ENCODE measurements around the gene PFDN1. TPM values are rescaled to one million over a fixed set of nuclear protein-coding genes. Genes with fewer than 3 reads are reported as not detected.

The PFDN1 gene
- total RNA-seq, 2 experiments from 2014 or later, result 62.4 to 64.7 TPM

GRCh38 chr5:140245341-140245740, 57.6 kb downstream of the PFDN1 start:
- CTCF ChIA-PET, result interaction anchor here (0.8 to 28.9 kb wide), 26 partner anchors 8 to 481 kb away, joined by 3 to 796 read pairs (median 6); partner anchors contain the start of genes ANKHD1, HBEGF, IK and NDUFA2
- Mint-ChIP-seq H3K9me3 (ENCODE audit: insufficient read depth) (no peaks in the 10 kb centered on the region), H3K27me3 (ENCODE audit: low read depth) (no peaks in the 10 kb centered on the region), H3K4me1 (ENCODE audit: low read depth) (peaks cover 48% of the 10 kb centered on the region), H3K4me3 (peak overlapping the region; percentile 10), H3K27ac (peak overlapping the region; percentile 89), H3K36me3 (ENCODE audit: low read depth) (peaks cover 23% of the 10 kb centered on the region)
- DNase-seq, result no peak
- ATAC-seq, result peak; percentile 27
- POLR2A ChIA-PET, result interaction anchor here (2.4 to 3.9 kb wide), 2 partner anchors 58 to 101 kb away, joined by 10 to 16 read pairs; partner anchors contain the start of genes HBEGF and PFDN1

- Mint-ChIP-seq H3K27me3 (ENCODE audit: low read depth) (no peaks in the 10 kb centered on the region), H3K4me3 (no peak overlapping the region), H3K36me3 (ENCODE audit: low read depth) (peaks cover 17% of the 10 kb centered on the region), H3K9me3 (ENCODE audit: insufficient read depth) (no peaks in the 10 kb centered on the region), H3K27ac (peak overlapping the region; percentile 65), H3K4me1 (ENCODE audit: low read depth) (peaks cover 40% of the 10 kb centered on the region)
- ChIA-PET CTCF (interaction anchor here (0.7 to 28.9 kb wide), 43 partner anchors 8 to 482 kb away, joined by 3 to 796 read pairs (median 4); partner anchors contain the start of genes ANKHD1, HBEGF, IK and NDUFA2), POLR2A (interaction anchor here (1.1 to 3.9 kb wide), 3 partner anchors 58 to 109 kb away, joined by 3 to 16 read pairs (median 10); partner anchors contain the start of genes HBEGF and PFDN1)
- DNase-seq, result peak; percentile 89
- peak; percentile 74 for ATAC-seq
Observed at GRCh38 chr5:140244525-140245025, 58.3 kb downstream of the PFDN1 start.

- Mint-ChIP-seq H3K36me3 (ENCODE audit: low read depth) (peaks cover 15% of the 10 kb centered on the region), H3K4me3 (no peak overlapping the region), H3K9me3 (ENCODE audit: insufficient read depth) (no peaks in the 10 kb centered on the region), H3K4me1 (ENCODE audit: low read depth) (peaks cover 32% of the 10 kb centered on the region), H3K27me3 (ENCODE audit: low read depth) (no peaks in the 10 kb centered on the region), H3K27ac (no peak overlapping the region)
- POLR2A ChIA-PET, result interaction anchor here (1.1 to 3.9 kb wide), 3 partner anchors 59 to 110 kb away, joined by 3 to 16 read pairs (median 10); partner anchors contain the start of genes HBEGF and PFDN1
- ATAC-seq (no peak), DNase-seq (no peak)
- CTCF ChIA-PET, result interaction anchor here (0.7 to 28.9 kb wide), 42 partner anchors 7 to 482 kb away, joined by 3 to 796 read pairs (median 5); partner anchors contain the start of genes ANKHD1, HBEGF, PFDN1 and SLC4A9
Observed at GRCh38 chr5:140243706-140244250, 59.1 kb downstream of the PFDN1 start.

GRCh38 chr5:140242890-140243585, 59.9 kb downstream of the PFDN1 start:
- H3K4me1 Mint-ChIP-seq (ENCODE audit: low read depth), result peaks cover 29% of the 10 kb centered on the region
- no peak overlapping the region for H3K4me3 Mint-ChIP-seq
- DNase-seq, result no peak
- no peaks in the 10 kb centered on the region for H3K27me3 Mint-ChIP-seq (ENCODE audit: low read depth)
- peaks cover 12% of the 10 kb centered on the region for H3K36me3 Mint-ChIP-seq (ENCODE audit: low read depth)
- CTCF ChIA-PET, result interaction anchor here (0.5 to 28.9 kb wide), 14 partner anchors 13 to 392 kb away, joined by 3 to 796 read pairs (median 4); partner anchors contain the start of genes HBEGF, PFDN1 and SLC4A9
- POLR2A ChIA-PET, result interaction anchor here (1.1 to 3.9 kb wide), 2 partner anchors 103 to 111 kb away, joined by 3 to 16 read pairs; partner anchors contain the start of gene HBEGF
- ATAC-seq, result no peak
- H3K9me3 Mint-ChIP-seq (ENCODE audit: insufficient read depth), result no peaks in the 10 kb centered on the region
- no peak overlapping the region for H3K27ac Mint-ChIP-seq

GRCh38 chr5:140242099-140242498, 60.8 kb downstream of the PFDN1 start:
- ChIA-PET POLR2A (no interaction called here), CTCF (interaction anchor here (1.2 to 28.9 kb wide), 8 partner anchors 20 to 393 kb away, joined by 3 to 796 read pairs (median 4); partner anchors contain the start of genes HBEGF, PFDN1 and SLC4A9)
- no peaks in the 10 kb centered on the region for H3K27me3 Mint-ChIP-seq (ENCODE audit: low read depth)
- no peaks in the 10 kb centered on the region for H3K9me3 Mint-ChIP-seq (ENCODE audit: insufficient read depth)
- no peak overlapping the region for H3K27ac Mint-ChIP-seq
- H3K4me3 Mint-ChIP-seq, result no peak overlapping the region
- ATAC-seq (no peak), DNase-seq (no peak)
- H3K36me3 Mint-ChIP-seq (ENCODE audit: low read depth), result peaks cover 12% of the 10 kb centered on the region
- H3K4me1 Mint-ChIP-seq (ENCODE audit: low read depth), result peaks cover 27% of the 10 kb centered on the region

GRCh38 chr5:140240987-140241706, 61.8 kb downstream of the PFDN1 start:
- Mint-ChIP-seq H3K4me1 (ENCODE audit: low read depth) (peaks cover 18% of the 10 kb centered on the region), H3K27me3 (ENCODE audit: low read depth) (no peaks in the 10 kb centered on the region), H3K9me3 (ENCODE audit: insufficient read depth) (no peaks in the 10 kb centered on the region), H3K36me3 (ENCODE audit: low read depth) (peaks cover 12% of the 10 kb centered on the region), H3K27ac (no peak overlapping the region), H3K4me3 (no peak overlapping the region)
- ChIA-PET CTCF (interaction anchor here (1.2 to 28.9 kb wide), 8 partner anchors 46 to 131 kb away, joined by 3 to 796 read pairs (median 4); partner anchors contain the start of genes HBEGF and SLC4A9), POLR2A (no interaction called here)
- DNase-seq (no peak), ATAC-seq (no peak)

- H3K36me3 Mint-ChIP-seq (ENCODE audit: low read depth), result peaks cover 6% of the 10 kb centered on the region
- ATAC-seq, result peak; percentile 69
- no peaks in the 10 kb centered on the region for H3K27me3 Mint-ChIP-seq (ENCODE audit: low read depth)
- CTCF ChIA-PET, result interaction anchor here (0.6 to 28.9 kb wide), 26 partner anchors 10 to 485 kb away, joined by 3 to 796 read pairs (median 4); partner anchors contain the start of gene HBEGF
- no peak overlapping the region for H3K27ac Mint-ChIP-seq
- DNase-seq, result peak; percentile 78
- H3K4me1 Mint-ChIP-seq (ENCODE audit: low read depth), result peaks cover 8% of the 10 kb centered on the region
- POLR2A ChIA-PET, result no interaction called here
- H3K9me3 Mint-ChIP-seq (ENCODE audit: insufficient read depth), result no peaks in the 10 kb centered on the region
- no peak overlapping the region for H3K4me3 Mint-ChIP-seq
Observed at GRCh38 chr5:140239939-140240700, 62.8 kb downstream of the PFDN1 start.

GRCh38 chr5:140239461-140239860, 63.4 kb downstream of the PFDN1 start:
- Mint-ChIP-seq H3K36me3 (ENCODE audit: low read depth) (peaks cover 2% of the 10 kb centered on the region), H3K27ac (no peak overlapping the region), H3K4me3 (no peak overlapping the region), H3K9me3 (ENCODE audit: insufficient read depth) (no peaks in the 10 kb centered on the region), H3K4me1 (ENCODE audit: low read depth) (peaks cover 2% of the 10 kb centered on the region), H3K27me3 (ENCODE audit: low read depth) (no peaks in the 10 kb centered on the region)
- DNase-seq, result no peak
- CTCF ChIA-PET, result interaction anchor here (0.7 to 28.9 kb wide), 23 partner anchors 9 to 486 kb away, joined by 3 to 796 read pairs (median 4); partner anchors contain the start of gene HBEGF
- POLR2A ChIA-PET, result no interaction called here
- ATAC-seq, result no peak

GRCh38 chr5:140238756-140239155, 64.1 kb downstream of the PFDN1 start:
- no peak overlapping the region for H3K4me3 Mint-ChIP-seq
- ATAC-seq, result no peak
- no peaks in the 10 kb centered on the region for H3K9me3 Mint-ChIP-seq (ENCODE audit: insufficient read depth)
- no peak overlapping the region for H3K27ac Mint-ChIP-seq
- ChIA-PET CTCF (interaction anchor here (1.0 to 28.9 kb wide), 5 partner anchors 15 to 483 kb away, joined by 3 to 796 read pairs (median 10); partner anchors contain the start of gene HBEGF), POLR2A (no interaction called here)
- no peaks in the 10 kb centered on the region for H3K4me1 Mint-ChIP-seq (ENCODE audit: low read depth)
- DNase-seq, result no peak
- H3K36me3 Mint-ChIP-seq (ENCODE audit: low read depth), result no peaks in the 10 kb centered on the region
- H3K27me3 Mint-ChIP-seq (ENCODE audit: low read depth), result peaks cover under 1% of the 10 kb centered on the region

GRCh38 chr5:140236891-140237598, 65.9 kb downstream of the PFDN1 start:
- no peak for ATAC-seq
- Mint-ChIP-seq H3K4me1 (ENCODE audit: low read depth) (no peaks in the 10 kb centered on the region), H3K36me3 (ENCODE audit: low read depth) (no peaks in the 10 kb centered on the region), H3K27me3 (ENCODE audit: low read depth) (peaks cover 6% of the 10 kb centered on the region), H3K4me3 (no peak overlapping the region), H3K9me3 (ENCODE audit: insufficient read depth) (no peaks in the 10 kb centered on the region), H3K27ac (no peak overlapping the region)
- ChIA-PET CTCF (interaction anchor here (1.3 to 28.9 kb wide), 6 partner anchors 8 to 136 kb away, joined by 4 to 796 read pairs (median 7); partner anchors contain the start of gene HBEGF), POLR2A (no interaction called here)
- DNase-seq, result no peak
